ENCODE results near the gene HAL. TPM values are rescaled to one million over a fixed set of nuclear protein-coding genes. Genes with fewer than 3 reads are reported as not detected.

Gene HAL
- total RNA-seq, 3 donors from 2014 or later, result 1.1 to 1.3 (median 1.2) TPM

GRCh38 chr12:95949477-95950206, 46.5 kb downstream of the HAL start:
- no peak overlapping the region for H3K4me3 Mint-ChIP-seq

DNA sequence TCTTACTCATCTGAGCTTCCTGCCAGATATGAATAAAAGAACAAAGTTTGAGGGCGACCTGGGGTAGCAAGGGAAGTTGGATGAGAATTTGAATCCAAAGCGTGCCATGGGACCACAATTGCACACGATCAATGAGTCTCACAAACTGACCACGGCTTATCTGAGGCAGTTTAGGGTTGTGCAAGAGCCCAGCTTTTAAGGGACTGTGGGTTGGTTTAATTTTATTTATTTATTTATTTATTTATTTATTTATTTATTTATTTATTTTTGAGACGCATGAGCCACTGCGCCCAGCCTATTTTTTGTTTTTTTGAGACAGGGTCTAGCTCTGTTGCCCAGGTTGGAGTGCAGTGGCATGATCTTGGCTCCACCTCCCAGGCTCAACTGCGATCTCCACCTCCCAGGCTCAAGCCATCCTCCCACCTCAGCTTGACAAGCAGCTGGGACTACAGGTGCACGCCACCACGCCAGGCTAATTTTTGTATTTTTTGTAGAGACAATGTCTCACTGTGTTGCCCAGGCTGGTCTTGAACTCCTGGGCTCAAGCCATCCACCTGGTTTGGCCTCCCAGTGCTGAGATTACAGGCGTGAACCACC, 51.9 kb downstream of the HAL start:
- H3K36me3 Mint-ChIP-seq (ENCODE audit: insufficient read depth), result no peaks in the 10 kb centered on the region
- no peaks in the 10 kb centered on the region for H3K27me3 Mint-ChIP-seq (ENCODE audit: low read depth)
- H3K4me3 Mint-ChIP-seq, result peak overlapping the region; percentile 93
- H3K9me3 Mint-ChIP-seq, result no peaks in the 10 kb centered on the region
- H3K4me1 Mint-ChIP-seq (ENCODE audit: low read depth), result peaks cover 9% of the 10 kb centered on the region
- ATAC-seq (no peak), DNase-seq (no peak)

More at GRCh38 chr12:95949477-95950206, 46.5 kb downstream of the HAL start:
- Mint-ChIP-seq H3K27me3 (ENCODE audit: low read depth) (peaks cover 5% of the 10 kb centered on the region), H3K4me1 (ENCODE audit: low read depth) (no peaks in the 10 kb centered on the region), H3K36me3 (ENCODE audit: insufficient read depth) (no peaks in the 10 kb centered on the region), H3K9me3 (no peaks in the 10 kb centered on the region)
- ATAC-seq (no peak), DNase-seq (no peak)

DNA sequence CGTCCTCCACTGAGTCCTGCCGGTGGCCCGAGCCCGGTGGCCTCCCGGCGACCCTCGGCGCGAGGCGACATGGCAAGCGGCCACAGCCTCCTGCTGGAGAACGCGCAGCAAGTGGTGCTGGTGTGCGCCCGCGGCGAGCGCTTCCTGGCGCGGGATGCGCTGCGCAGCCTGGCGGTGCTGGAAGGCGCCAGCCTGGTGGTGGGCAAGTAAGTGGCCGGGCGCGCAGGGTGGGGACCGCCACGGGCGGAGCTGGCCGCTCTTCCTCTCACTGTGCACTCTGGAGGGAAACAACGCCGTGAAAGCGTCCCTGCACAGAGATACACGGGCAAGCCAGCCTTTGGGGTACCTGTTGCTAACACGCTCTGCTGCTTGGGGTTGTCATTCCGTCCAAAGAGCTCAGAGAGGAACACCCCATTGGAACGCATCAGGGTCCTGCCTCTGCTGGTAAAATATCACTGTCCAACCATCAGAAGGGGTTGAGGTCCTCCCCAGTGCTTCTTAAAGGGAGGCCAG, 52.8 kb downstream of the HAL start, which contains the start of gene AMDHD1:
Gene AMDHD1 (plus strand): TSS at position 2 of the 513 bp plus-strand sequence. CDS start 68 bp downstream, at position 70.
- DNase-seq, result peak; percentile 43
- peak; percentile 78 to 82 for ATAC-seq
- peaks cover 9% of the 10 kb centered on the region for H3K4me1 Mint-ChIP-seq (ENCODE audit: low read depth)
- H3K9me3 Mint-ChIP-seq, result no peaks in the 10 kb centered on the region
- H3K36me3 Mint-ChIP-seq (ENCODE audit: insufficient read depth), result no peaks in the 10 kb centered on the region
- no peaks in the 10 kb centered on the region for H3K27me3 Mint-ChIP-seq (ENCODE audit: low read depth)
- H3K4me3 Mint-ChIP-seq, result peak within 1 kb of the TSS; percentile 93

DNA sequence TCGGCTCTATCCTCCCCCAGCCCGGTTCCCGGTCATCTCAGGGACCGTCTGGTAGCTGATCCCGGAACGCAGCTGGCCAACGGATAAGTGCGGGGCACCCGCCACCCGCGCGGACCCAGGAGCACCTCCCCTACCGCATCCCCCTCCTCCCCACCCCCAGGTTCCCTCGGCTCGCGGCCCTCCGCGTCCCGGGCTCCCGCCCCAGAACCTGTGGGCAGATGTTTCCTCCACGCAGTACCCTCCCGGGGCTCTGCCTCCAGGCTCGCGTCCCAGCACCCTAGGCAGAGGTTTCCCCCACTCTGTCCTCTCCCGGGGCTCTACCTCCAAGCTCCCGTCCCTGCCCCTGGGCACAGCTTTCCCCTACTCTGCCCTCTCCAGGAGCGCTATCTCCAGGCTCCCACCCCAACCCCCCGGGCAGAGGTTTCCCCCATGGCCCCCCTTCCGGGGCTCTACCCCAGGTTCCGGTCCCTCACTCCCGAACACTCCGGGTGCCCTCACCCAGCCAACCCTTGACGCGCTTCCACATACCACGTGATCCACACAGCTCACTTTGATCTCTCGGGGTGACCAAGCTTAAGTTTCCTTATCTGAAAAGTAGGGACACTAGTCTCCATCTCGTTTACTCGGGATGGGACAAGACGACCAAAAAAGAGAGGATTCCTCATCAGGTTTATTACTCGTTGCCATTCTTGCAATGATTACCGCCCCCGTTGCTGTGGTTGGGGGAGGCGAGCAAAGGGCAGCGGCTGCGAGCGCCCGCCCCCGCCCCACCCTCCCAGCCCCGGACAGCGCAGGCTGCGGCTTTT, 53.4 kb downstream of the HAL start, which contains the start of gene CCDC38:
Gene CCDC38 (minus strand): TSS at position 91 of the 806 bp plus-strand sequence. CDS start 6,105 bp downstream, outside the sequence.
- Mint-ChIP-seq H3K36me3 (ENCODE audit: insufficient read depth) (no peaks in the 10 kb centered on the region), H3K4me3 (peak within 1 kb of the TSS; percentile 93), H3K4me1 (ENCODE audit: low read depth) (peaks cover 9% of the 10 kb centered on the region), H3K9me3 (no peaks in the 10 kb centered on the region), H3K27me3 (ENCODE audit: low read depth) (no peaks in the 10 kb centered on the region)
- ATAC-seq (peak; percentile 97), DNase-seq (peak; percentile 71)

- no peaks in the 10 kb centered on the region for H3K9me3 Mint-ChIP-seq
- H3K36me3 Mint-ChIP-seq (ENCODE audit: insufficient read depth), result no peaks in the 10 kb centered on the region
- ATAC-seq, result no peak
- no peak for DNase-seq
- H3K27me3 Mint-ChIP-seq (ENCODE audit: low read depth), result no peaks in the 10 kb centered on the region
- H3K4me3 Mint-ChIP-seq, result peak overlapping the region; percentile 93
- H3K4me1 Mint-ChIP-seq (ENCODE audit: low read depth), result peaks cover 9% of the 10 kb centered on the region
Observed at GRCh38 chr12:95942101-95942523, 54.0 kb downstream of the HAL start.

DNA sequence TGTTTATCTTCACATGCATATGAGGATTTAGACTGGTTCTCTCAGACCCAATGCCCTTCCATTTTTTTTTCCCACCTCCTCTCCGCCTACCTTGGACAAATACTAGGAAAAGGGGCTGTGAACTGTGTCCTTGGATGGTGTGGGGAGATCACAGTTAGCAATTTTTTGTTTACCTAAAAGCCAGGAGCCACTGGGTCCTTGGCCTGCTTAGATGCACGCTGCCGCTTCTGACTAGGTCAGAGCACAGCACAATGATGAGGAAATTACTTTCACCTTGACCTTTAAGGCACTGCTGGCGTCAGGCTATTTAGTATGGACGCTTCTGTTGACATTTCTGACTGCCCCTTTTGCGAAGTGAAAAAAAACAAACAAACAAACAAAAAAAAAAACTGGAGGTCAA, 55.6 kb downstream of the HAL start:
- DNase-seq (no peak), ATAC-seq (no peak)
- H3K27me3 Mint-ChIP-seq (ENCODE audit: low read depth), result no peaks in the 10 kb centered on the region
- H3K36me3 Mint-ChIP-seq (ENCODE audit: insufficient read depth), result no peaks in the 10 kb centered on the region
- H3K4me1 Mint-ChIP-seq (ENCODE audit: low read depth), result peaks cover 9% of the 10 kb centered on the region
- no peaks in the 10 kb centered on the region for H3K9me3 Mint-ChIP-seq
- H3K4me3 Mint-ChIP-seq, result no peak overlapping the region

Other genes with a start within 250 kb of the HAL start
- gene NTN4, start 205.6 kb downstream of the HAL start, total RNA-seq, result under 1 TPM; 0.13 to 0.16 (median 0.16) TPM
- 10 to 100 TPM; 70.3 to 81.5 (median 79.7) TPM for gene SNRPF, start 137.4 kb downstream of the HAL start, total RNA-seq
- under 1 TPM in 1 of 3 donors, not detected in 2; 0.33 TPM for gene CCDC38, start 53.7 kb downstream of the HAL start, total RNA-seq
- 1 to 10 TPM in 1 of 3 donors, under 1 TPM in 2; 0.95 to 1.5 (median 0.99) TPM for gene AMDHD1, start 53.0 kb downstream of the HAL start, total RNA-seq
- 10 to 100 TPM; 65.1 to 82.7 (median 78.7) TPM for gene LTA4H, start 39.2 kb upstream of the HAL start, total RNA-seq
- 10 to 100 TPM; 33.8 to 43.1 (median 33.9) TPM for gene ELK3, start 198.0 kb upstream of the HAL start, total RNA-seq